ENCODE data around the gene CAPZA1.
A peak's percentile ranks its signal among the peaks of the same experiment; 100 is the strongest.

The CAPZA1 gene

DNA sequence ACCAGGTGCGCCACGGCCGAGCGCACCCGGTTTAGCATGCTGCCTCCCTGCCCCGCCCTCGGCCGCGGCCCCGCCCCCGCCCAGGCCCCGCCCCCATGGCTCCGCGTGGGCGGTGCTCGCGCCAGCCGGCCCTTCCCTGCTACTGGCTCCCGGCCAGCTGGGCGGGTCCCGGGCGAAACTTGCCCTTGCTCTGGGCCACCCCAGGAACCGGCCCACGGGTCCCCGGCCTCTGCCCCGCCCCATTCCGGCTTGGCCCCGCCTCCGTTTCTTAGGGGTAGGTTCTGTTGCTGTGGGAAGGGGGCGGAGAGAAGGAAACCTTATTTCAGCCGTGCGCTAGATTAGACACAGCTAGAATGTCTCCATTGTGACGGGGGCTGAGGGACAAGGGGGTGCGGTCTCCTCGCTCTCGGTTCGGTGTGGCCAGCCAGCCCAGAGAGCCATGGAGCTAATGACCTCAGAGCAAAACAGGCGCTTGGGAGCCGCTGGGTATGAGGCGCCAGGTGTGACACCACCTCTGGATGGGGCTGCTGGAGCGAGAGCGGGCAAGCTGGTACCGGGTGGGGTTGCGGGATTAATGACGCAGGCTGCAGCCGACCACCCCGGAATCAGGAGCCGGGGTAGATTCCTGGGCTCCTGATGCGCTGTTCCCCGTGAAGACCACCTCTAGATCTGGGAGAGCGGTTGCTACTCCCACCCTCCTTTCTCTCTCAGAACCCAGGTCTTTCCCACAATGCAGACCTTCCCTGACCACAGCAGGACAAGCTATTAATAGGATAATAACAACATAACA is 95.8 kb downstream of the CAPZA1 start, which contains the start of gene PPM1J:
TSS of gene PPM1J (minus strand) at position 69 of the 790 bp plus-strand sequence. CDS start at position 38, 31 bp downstream.
- DNase-seq (ENCODE audit: low read depth): peak; percentile 93

DNA sequence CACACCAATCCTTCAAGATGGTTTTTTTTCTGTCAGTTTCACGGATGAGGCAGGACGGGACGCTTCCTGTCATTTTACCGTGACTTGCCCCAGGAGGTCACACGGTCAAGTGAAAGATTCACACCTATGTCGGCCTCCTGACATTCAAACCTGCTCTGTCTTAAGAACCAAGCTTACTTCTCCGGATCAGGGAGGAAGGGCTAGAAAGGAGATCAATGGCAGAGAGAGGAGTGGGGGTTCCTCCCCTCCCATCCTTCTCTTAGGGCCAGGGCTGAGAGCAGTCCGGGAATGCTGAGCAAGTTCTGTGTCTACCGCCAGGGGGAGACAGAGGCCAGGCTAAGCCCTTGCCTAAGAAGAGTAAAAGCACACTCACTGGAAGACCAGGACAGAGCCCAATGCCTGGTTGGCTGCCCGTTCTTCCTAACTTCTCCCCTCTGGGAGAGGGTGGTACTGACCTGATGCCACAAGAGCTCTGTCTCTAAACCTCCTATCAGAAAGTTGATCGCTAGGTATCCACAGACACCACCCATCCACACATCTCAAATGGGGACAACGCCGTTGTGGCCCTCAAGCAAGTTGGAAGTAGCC is 96.6 kb downstream of the CAPZA1 start:
- peak; percentile 70 for DNase-seq (ENCODE audit: low read depth)

DNA sequence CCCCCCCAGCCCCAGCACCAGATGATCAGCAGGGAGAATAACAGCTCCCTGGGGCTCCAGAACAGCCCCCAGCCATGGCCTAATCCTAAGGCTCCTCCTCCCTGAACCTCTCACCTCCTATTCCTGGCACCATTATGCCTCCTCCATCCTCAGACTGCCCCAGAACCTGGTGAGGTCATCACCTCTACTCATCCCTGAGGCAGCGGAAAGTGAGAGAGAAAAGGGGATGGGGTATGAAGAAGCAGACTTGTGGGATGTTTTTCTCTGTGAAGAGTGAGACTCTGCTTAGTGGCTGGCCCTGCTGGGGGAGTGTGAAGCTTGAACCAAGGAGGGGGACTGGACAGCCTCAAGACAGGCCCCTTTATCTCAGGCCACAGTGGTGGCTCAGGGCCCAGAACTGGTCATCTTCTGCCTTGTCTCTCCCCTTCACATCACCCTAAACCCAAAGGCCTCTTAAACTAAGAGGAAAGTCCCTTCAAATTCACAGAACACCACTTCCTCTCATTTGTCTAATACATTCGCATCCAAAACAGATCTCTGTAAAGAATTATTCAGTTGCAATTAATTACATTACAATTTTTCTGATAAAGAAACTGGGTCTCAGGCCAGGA is 97.7 kb downstream of the CAPZA1 start:
- no peak for DNase-seq (ENCODE audit: low read depth)

DNA sequence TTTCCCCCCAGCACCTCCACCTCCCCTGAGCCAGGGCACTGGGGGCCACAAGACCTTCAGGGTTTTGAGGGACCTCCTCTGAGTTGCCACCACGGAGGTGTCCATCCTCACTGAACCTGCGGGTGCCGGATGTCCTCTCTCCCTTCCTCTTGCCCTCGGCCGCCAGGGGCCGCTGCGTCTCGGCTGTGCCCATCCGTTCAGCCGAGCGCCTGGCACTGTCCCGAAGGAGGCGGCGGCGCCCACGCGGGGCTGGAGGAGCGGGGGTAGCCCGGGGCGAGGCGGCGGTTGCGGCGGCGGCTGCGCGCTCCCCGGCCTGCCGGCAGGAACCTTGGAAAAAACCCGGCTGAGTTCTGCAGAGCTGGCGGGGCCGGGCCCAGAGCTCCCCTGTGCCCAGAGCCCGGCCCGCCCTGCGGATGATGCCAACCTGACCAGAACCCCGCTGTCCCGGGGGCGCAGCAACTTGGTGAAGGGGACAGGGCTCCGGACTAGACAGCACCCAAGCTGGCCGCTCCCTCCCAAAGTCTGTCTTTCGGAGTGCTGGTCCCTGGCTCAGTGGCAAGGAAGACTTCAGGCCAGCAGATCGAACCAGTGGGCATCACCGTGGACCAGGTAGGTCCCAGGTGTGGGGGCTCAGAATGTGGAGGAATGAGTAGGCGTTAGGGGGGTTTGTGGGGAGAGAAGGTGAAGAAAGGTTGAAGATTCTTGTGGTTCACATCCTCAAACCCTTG is 99.2 kb downstream of the CAPZA1 start:
- DNase-seq (ENCODE audit: low read depth): peak; percentile 72

DNA sequence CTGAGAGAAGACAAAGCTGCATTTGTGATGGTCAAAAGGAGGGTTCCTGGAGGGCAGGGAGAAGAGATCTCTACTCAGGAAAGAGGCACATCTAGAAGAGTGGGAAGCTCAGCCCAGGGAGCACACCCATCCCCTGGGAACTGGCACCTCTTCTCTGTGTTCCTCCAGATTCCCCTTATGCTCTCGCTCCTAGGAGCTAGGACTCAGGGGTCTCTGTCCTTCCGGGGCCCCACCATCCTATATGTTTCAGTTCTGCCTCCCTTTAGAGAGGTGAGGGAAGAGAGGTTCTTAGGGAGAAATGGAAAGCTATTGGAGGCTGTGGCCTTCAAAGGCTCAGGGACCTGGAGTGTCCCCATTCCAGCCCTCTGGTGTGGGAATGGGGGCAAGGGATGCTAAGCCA is 100.1 kb downstream of the CAPZA1 start:
- DNase-seq (ENCODE audit: low read depth): no peak

DNA sequence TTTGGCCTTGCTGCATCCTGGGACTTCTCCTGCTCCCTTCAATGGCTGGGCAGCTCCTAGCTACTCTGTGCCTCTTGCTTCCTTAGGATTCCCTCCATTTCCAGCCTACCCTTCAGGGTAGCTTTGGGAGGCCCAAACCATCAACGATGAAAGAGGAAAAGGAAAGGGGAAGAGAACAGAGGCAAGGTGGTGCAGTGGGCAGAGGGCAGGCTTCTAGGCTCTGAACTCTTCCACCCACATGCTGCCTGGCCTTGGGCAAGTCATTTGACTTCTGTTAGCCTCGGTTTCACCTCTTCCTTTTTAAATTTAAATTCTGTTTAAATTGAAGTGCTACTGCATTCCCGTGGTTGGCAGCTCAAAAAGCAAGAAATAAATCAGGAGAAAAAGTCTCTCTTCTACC is 101.2 kb downstream of the CAPZA1 start:
- no peak for DNase-seq (ENCODE audit: low read depth)

All from activated T-cell treated with anti-CD3 and anti-CD28 coated beads for 1 hour (primary cell).